ENCODE measurements around the gene TMEM266.

TMEM266 gene

DNA sequence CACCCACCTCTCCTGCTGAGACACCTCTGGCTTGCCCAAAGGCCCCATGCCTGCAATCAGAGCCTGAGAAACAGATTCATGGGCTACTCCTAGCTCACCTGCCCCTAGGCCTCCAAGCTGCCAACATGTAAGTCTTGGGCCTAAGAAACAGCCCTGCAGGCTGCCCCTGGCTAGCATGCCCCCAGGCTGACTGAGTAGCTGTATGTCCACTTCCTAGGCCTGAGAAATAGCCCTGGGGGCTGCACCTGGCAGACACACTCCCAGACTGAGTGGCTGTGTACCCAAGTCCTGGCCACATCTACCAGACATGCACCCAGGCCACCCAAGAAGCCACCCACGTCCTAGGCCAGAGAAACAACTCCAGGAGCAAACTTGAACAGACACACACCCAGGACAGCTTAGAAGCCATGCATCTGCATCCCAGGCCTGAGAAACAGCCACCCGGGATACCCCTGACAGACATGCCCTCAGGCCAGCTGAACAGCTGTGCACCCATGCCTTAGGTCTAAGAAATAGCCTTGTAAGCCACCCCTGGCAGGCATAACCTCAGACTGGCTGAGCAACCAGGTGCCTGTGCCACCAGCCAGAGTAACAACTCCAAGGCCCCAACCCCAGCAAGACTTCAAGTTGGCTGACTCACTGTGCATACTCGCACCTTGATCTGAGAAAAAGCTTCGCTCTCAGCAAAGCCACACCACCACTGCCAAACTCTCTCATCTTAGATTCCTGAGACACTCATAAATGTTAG, 35.6 kb upstream of the TMEM266 start:
- Histone ChIP-seq H3K4me1 (ENCODE audit: insufficient read depth, low read length, poor library complexity, severe bottlenecking) (no peaks in the 10 kb centered on the region), H3K9me3 (ENCODE audit: insufficient read depth, low read depth, low read length) (peaks cover 7% of the 10 kb centered on the region; the same call in 1 of the 2 replicates), H3K79me2 (ENCODE audit: insufficient read depth, low read length) (no peaks in the 10 kb centered on the region), H3K4me3 (ENCODE audit: low read length, poor library complexity, severe bottlenecking) (no peak overlapping the region), H3K9me2 (replicated peaks; ENCODE audit: low read depth, low read length) (no peaks in the 10 kb centered on the region), H3K36me3 (ENCODE audit: insufficient read depth, low read length) (no peaks in the 10 kb centered on the region), H2AFZ (ENCODE audit: low read length) (no peak overlapping the region), H3K4me2 (ENCODE audit: low read depth, low read length, poor library complexity, severe bottlenecking) (no peak overlapping the region), H4K20me1 (ENCODE audit: insufficient read depth, low read length, poor library complexity, severe bottlenecking) (no peaks in the 10 kb centered on the region), H3F3A (ENCODE audit: low read depth) (no peaks in the 10 kb centered on the region), H3K27me3 (ENCODE audit: insufficient read depth, low read length, poor library complexity, severe bottlenecking) (no peaks in the 10 kb centered on the region), H3K9ac (ENCODE audit: low read depth, low read length, poor library complexity, severe bottlenecking) (no peak overlapping the region)
- TF ChIP-seq, protein P1, sequence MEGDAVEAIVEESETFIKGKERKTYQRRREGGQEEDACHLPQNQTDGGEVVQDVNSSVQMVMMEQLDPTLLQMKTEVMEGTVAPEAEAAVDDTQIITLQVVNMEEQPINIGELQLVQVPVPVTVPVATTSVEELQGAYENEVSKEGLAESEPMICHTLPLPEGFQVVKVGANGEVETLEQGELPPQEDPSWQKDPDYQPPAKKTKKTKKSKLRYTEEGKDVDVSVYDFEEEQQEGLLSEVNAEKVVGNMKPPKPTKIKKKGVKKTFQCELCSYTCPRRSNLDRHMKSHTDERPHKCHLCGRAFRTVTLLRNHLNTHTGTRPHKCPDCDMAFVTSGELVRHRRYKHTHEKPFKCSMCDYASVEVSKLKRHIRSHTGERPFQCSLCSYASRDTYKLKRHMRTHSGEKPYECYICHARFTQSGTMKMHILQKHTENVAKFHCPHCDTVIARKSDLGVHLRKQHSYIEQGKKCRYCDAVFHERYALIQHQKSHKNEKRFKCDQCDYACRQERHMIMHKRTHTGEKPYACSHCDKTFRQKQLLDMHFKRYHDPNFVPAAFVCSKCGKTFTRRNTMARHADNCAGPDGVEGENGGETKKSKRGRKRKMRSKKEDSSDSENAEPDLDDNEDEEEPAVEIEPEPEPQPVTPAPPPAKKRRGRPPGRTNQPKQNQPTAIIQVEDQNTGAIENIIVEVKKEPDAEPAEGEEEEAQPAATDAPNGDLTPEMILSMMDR (conservative IDR thresholded peaks at IDR 0.05; ENCODE audit: low read length), result no peak
- TF ChIP-seq EZH2phosphoT487 (IDR thresholded peaks at IDR 0.05; ENCODE audit: borderline replicate concordance), result no peak

- Histone ChIP-seq H3K4me2 (ENCODE audit: low read depth, low read length, poor library complexity, severe bottlenecking) (no peak overlapping the region), H3K4me3 (ENCODE audit: low read length, poor library complexity, severe bottlenecking) (no peak overlapping the region), H3K36me3 (ENCODE audit: insufficient read depth, low read length) (no peaks in the 10 kb centered on the region), H3K9me3 (ENCODE audit: insufficient read depth, low read depth, low read length) (no peaks in the 10 kb centered on the region), H3F3A (ENCODE audit: low read depth) (no peaks in the 10 kb centered on the region), H3K27me3 (ENCODE audit: insufficient read depth, low read length, poor library complexity, severe bottlenecking) (no peaks in the 10 kb centered on the region), H3K79me2 (ENCODE audit: insufficient read depth, low read length) (no peaks in the 10 kb centered on the region), H3K9me2 (replicated peaks; ENCODE audit: low read depth, low read length) (no peaks in the 10 kb centered on the region), H2AFZ (ENCODE audit: low read length) (no peak overlapping the region), H3K4me1 (ENCODE audit: insufficient read depth, low read length, poor library complexity, severe bottlenecking) (no peaks in the 10 kb centered on the region), H3K9ac (ENCODE audit: low read depth, low read length, poor library complexity, severe bottlenecking) (no peak overlapping the region), H4K20me1 (ENCODE audit: insufficient read depth, low read length, poor library complexity, severe bottlenecking) (no peaks in the 10 kb centered on the region)
- TF ChIP-seq, protein P1 (conservative IDR thresholded peaks at IDR 0.05; ENCODE audit: low read length), result no peak
- TF ChIP-seq EZH2phosphoT487 (IDR thresholded peaks at IDR 0.05; ENCODE audit: borderline replicate concordance), result no peak
These were observed 27.7 kb upstream of the TMEM266 start for GRCh38 chr15:76032046-76032445.

- Histone ChIP-seq H3K27me3 (ENCODE audit: insufficient read depth, low read length, poor library complexity, severe bottlenecking) (no peaks in the 10 kb centered on the region), H4K20me1 (ENCODE audit: insufficient read depth, low read length, poor library complexity, severe bottlenecking) (no peaks in the 10 kb centered on the region), H3K4me3 (ENCODE audit: low read length, poor library complexity, severe bottlenecking) (no peak overlapping the region), H3K4me2 (ENCODE audit: low read depth, low read length, poor library complexity, severe bottlenecking) (no peak overlapping the region), H3K9me3 (ENCODE audit: insufficient read depth, low read depth, low read length) (no peaks in the 10 kb centered on the region), H3K4me1 (ENCODE audit: insufficient read depth, low read length, poor library complexity, severe bottlenecking) (no peaks in the 10 kb centered on the region), H2AFZ (ENCODE audit: low read length) (no peak overlapping the region), H3K9me2 (replicated peaks; ENCODE audit: low read depth, low read length) (no peaks in the 10 kb centered on the region), H3K79me2 (ENCODE audit: insufficient read depth, low read length) (no peaks in the 10 kb centered on the region), H3K36me3 (ENCODE audit: insufficient read depth, low read length) (no peaks in the 10 kb centered on the region), H3K9ac (ENCODE audit: low read depth, low read length, poor library complexity, severe bottlenecking) (no peak overlapping the region), H3F3A (ENCODE audit: low read depth) (no peaks in the 10 kb centered on the region)
- TF ChIP-seq, protein P1 (conservative IDR thresholded peaks at IDR 0.05; ENCODE audit: low read length), result no peak
- TF ChIP-seq EZH2phosphoT487 (IDR thresholded peaks at IDR 0.05; ENCODE audit: borderline replicate concordance), result no peak
These were observed 26.3 kb upstream of the TMEM266 start for GRCh38 chr15:76033438-76033837.
